SW 1271 (cell line): ENCODE data around the gene CEP112.

Experiments
- DNase-seq, 2 experiments: peaks; one replicate each; lab custom pipeline; 2025; lab: John Stamatoyannopoulos, UW

CEP112 gene

GRCh38 chr17:65593855-65594845 is 597.8 kb downstream of the CEP112 start:
- DNase-seq: no peak

GRCh38 chr17:65593092-65593854 is 598.7 kb downstream of the CEP112 start:
- DNase-seq: no peak

DNA sequence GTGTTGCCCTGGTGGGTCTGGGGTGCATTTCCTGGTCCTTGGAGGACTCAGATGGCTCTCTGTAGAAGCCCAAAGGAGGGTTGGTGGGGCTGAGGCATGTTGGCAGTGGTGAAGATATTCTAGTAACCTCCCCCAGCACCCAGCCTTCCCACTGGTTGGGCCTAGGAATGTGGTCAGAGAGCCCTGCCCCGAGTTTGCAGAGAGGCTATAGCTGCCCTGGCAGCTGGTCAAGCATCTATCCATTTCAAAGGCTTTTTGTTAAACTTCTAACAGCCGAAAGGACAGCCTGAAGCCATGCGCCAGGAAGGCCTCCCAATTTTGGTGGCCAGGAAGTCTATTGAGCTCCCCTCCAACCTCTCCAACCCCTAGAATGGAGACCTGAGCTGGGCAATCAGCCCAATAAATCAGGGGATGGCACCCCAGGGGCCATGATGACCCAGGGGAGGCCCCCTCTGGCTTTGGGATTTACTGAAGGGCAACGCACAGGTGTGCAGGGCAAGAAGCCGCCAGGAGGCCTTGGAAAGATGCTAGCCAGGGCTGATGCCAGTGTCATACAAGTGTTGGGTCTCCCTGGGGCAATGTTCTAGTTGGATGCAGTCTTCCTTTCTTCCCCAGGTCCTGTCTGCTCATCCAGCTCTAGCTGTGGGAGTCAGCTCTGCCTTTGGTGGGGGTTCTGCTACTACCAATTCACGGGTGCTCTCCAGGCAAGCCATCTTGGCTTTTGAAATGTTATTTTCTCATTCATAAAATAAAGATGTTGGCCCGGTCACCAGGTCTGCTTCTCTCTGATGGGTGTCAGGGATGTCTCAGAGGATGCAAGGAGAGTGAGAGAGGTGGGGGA is 599.6 kb downstream of the CEP112 start:
- no peak for DNase-seq

GRCh38 chr17:65589321-65589720 is 602.6 kb downstream of the CEP112 start:
- no peak for DNase-seq

DNA sequence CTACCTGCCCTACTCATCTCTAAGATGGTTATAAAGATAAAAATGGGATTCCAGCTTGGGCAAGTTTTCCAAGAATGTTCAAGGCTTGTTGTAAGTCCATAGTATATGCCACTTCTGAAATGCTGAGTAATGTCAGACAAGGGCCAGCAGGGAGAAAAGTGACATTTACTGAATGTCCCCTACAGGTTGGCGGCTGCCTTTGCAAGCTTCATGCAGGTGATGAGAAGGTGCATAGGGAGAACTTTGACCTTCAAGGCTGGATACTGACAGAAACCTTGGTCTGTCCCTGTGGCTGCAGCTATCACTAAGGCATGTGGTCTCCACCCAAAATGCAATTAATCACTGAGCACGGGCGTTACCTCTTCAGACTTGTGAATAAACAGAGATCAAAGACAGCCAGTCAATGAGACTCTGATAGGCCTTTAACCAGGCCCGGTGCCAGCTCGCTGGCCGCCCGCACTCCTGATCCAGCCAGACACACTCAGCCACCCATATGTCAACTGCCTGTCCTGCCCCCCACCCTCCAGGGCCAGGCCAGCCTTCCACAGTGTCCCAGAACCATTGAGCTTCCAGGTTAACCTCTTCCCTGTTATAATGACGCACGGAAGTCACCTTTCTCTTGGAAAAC is 603.6 kb downstream of the CEP112 start:
- no peak for DNase-seq

DNA sequence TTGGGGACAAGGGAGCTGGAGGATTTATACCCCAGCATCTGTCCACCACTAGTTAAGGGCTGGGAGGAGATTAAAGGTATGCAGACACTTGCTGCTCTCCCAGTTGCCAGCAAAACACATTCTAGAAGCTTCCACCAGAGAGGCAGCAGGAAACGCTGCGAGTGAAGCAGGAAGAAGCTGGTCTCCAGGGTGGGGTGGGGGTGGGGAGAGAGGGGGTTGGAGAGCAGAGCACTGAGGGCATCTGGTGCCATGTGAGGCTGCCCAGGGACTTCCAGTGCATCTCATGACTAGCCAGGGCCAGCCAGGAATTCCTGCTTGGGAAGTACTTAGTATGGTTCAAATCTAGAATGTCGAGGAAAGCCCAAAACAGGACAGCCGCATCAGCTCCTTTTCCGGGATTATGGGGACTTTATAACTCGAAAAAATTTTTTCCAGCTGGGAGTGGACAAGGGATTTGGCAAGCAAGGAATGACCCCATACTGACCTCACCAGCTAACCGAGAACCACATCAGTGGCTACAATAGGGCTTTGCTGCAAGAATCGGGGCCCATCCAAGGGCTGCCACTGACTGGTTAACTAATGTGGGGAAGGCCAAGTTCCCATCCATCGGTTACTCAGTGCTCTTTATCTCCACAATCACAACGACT is 604.3 kb downstream of the CEP112 start:
- no peak for DNase-seq

DNA sequence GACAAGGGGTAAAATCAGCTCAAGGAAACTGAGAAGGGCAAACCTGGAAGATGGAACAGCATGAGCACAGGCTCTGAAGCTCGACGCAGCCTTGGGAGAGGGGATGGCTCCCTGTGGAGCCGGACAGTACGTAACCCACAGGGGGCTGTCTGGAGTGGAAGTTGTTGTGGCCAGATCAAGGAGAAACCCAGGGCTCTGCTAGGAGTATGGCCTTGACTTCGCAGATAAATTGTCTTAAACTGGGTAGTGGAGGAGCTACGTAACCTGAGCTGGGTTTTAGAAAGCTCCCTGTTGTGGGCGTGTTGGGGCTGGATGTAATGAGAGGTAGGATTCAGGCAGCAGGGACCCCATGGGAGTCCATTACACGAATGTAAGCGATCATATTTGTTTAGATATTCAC is 605.0 kb downstream of the CEP112 start:
- no peak for DNase-seq
